BLaER1 treated with 17β-estradiol and CSF1 and Interleukin-3, amounts not matched to agents 10 nM and 100 nM (cell line): Measurements from ENCODE around the gene ZC3H12C.

Experiments
- H3K27ac ChIP-seq, 11 experiments: shearing (Covaris generic); formaldehyde crosslinking; 2 replicates each; pipeline ENCODE4 v1.8.1; 2022
- H3K27me3 ChIP-seq, 11 experiments: shearing (Covaris generic); formaldehyde crosslinking; 2 replicates each; pipeline ENCODE4 v1.8.1; 2022
- H3K36me3 ChIP-seq, 11 experiments: shearing (Covaris generic); formaldehyde crosslinking; 2 replicates each; pipeline ENCODE4 v1.8.1; 2022
- H3K4me1 ChIP-seq, 10 experiments: shearing (Covaris generic); formaldehyde crosslinking; 2 replicates each; pipeline ENCODE4 v1.8.1; 2022
- H3K4me2 ChIP-seq, 11 experiments: shearing (Covaris generic); formaldehyde crosslinking; 2 replicates each; pipeline ENCODE4 v1.8.1; 2022
- H3K4me3 ChIP-seq, 10 experiments: shearing (Covaris generic); formaldehyde crosslinking; 2 replicates each; pipeline ENCODE4 v1.8.1; 2022
- H3K9ac ChIP-seq, 11 experiments: shearing (Covaris generic); formaldehyde crosslinking; 2 replicates each; pipeline ENCODE4 v1.8.1; 2022
- H3K9me3 ChIP-seq, 11 experiments: shearing (Covaris generic); formaldehyde crosslinking; replicated peaks in 1 of 11; 2 replicates each; pipeline ENCODE4 v1.8.1; 2022
- H4K20me1 ChIP-seq, 11 experiments: shearing (Covaris generic); formaldehyde crosslinking; 2 replicates each; pipeline ENCODE4 v1.8.1; 2022
- Cebpa-rat ChIP-seq, 11 experiments: shearing (Covaris generic); IDR thresholded peaks; 2 replicates each; pipeline ENCODE4 v1.8.1; 2022

Gene ZC3H12C

DNA sequence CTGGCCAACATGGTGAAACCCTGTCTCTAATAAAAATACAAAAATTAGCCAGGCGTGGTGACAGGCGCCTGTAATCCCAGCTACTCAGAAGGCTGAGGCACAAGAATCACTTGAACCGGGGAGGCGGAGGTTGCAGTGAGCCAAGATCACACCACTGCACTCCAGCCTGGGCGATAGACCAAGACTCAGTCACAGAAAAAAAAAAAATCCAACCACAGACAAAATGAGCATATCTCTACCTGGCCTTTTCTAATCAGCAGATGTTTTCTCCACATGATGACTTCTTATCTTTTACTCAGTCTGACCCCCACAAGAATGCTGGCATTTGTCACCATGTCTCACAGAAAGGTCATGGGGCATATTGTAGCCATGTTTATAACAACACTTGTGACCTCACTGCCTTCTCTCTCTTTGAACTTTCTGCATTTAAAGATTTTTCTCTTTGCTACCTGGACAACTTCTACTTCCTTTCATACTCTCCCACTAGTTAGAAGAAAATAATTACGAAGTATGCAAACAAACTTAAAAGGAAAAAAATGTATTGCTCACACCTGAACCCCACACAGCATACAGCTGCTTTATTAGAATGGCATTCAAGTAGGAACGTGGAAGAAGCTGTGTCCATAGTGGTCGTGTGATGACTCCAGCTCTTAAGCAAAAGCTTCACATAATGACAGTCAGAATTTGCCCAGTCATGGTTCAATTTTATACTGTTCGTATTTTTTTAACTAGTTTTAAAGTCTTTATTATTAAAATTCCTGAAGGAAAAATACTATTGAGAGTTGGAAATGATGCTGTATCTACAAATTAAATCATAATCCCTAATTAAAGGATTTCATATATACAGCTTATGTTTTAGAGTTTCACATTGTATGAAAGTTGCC is 65.4 kb downstream of the ZC3H12C start:
- no peaks in the 10 kb centered on the region for H3K9me3 ChIP-seq
- H3K4me2 ChIP-seq: no peak overlapping the region
- no peak overlapping the region for H3K9ac ChIP-seq
- no peaks in the 10 kb centered on the region for H4K20me1 ChIP-seq
- H3K36me3 ChIP-seq: peaks cover 25 to 87% (median 71%) of the 10 kb centered on the region in 11 experiments; a peak in 21 of 22 replicates
- H3K4me3 ChIP-seq: no peak overlapping the region
- no peaks in the 10 kb centered on the region for H3K27me3 ChIP-seq
- H3K4me1 ChIP-seq: peaks cover 0 to 5% (median 0%) of the 10 kb centered on the region in 10 experiments; a peak in 1 of 20 replicates
- H3K27ac ChIP-seq: no peak overlapping the region
- no peak for TF ChIP-seq Cebpa-rat (IDR thresholded peaks at IDR 0.05)

DNA sequence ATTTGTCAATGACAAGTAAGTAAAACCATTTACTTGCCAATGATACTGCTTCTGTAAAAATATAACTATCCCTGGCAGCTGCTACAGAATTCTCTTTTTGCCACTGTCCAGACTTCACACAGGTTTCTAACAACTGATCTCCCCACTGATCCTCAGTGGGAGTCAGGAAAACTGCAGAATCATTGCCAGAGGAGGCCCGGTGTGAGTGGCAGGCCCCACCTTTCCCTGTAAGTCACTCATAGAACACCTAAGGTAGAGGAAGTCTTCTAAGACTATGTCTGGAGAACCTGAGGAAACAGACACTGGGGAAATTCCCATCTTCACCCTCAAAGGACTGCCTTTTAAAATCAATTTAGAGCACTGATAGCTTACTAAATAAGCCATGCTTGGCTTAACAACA is 66.3 kb downstream of the ZC3H12C start:
- Histone ChIP-seq H4K20me1 (no peaks in the 10 kb centered on the region), H3K9ac (no peak overlapping the region), H3K4me3 (no peak overlapping the region), H3K36me3 (peaks cover 34 to 88% (median 73%) of the 10 kb centered on the region in 11 experiments), H3K4me1 (peaks cover 0 to 5% (median 0%) of the 10 kb centered on the region in 10 experiments; a peak in 1 of 20 replicates), H3K4me2 (no peak overlapping the region), H3K27me3 (no peaks in the 10 kb centered on the region), H3K27ac (no peak overlapping the region), H3K9me3 (no peaks in the 10 kb centered on the region)
- TF ChIP-seq Cebpa-rat (IDR thresholded peaks at IDR 0.05): no peak

DNA sequence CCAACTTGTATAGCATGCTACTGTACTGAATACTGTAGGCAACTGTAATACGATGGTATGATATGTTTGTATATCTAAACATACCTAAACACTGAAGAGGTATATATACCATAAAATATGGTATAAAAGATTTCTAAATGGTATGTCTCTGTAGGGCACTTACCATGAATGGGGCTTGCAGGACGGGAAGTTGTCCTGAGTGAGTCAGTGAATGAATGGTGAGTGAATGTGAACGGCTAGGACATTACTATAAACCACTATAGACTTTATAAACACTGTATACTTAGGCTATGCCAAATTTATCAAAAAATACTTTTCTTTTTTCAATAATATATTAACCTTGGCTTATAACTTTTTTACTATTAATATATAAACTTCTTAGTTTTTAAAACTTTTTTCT is 66.8 kb downstream of the ZC3H12C start:
- Histone ChIP-seq H3K27me3 (no peaks in the 10 kb centered on the region), H3K9me3 (no peaks in the 10 kb centered on the region), H3K4me1 (peaks cover 0 to 3% (median 0%) of the 10 kb centered on the region in 10 experiments; a peak in 1 of 20 replicates), H3K4me3 (no peak overlapping the region), H3K9ac (no peak overlapping the region), H4K20me1 (no peaks in the 10 kb centered on the region), H3K36me3 (peaks cover 39 to 91% (median 76%) of the 10 kb centered on the region in 11 experiments), H3K27ac (no peak overlapping the region), H3K4me2 (no peak overlapping the region)
- TF ChIP-seq Cebpa-rat (IDR thresholded peaks at IDR 0.05): no peak

DNA sequence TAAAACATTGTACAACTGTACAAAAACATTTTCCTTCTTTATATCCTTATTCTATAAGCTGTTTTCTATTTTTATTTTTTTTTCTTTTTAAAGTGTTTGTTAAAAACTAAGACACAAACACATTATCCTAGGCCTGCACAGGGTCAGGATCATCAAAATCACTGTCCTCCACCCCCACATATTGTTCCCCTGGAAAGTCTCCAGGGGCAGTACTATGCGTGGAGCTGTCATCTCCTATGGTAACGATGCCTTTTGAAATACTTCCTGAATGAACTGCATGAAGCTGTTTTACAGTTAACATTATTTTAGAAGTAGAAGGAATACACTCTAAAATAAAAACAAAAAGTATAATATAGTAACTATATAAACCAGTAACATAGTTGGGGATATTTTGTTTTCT is 67.2 kb downstream of the ZC3H12C start:
- Histone ChIP-seq H3K27ac (no peak overlapping the region), H3K9me3 (no peaks in the 10 kb centered on the region), H3K9ac (no peak overlapping the region), H3K4me3 (no peak overlapping the region), H4K20me1 (no peaks in the 10 kb centered on the region), H3K36me3 (peaks cover 43 to 91% (median 76%) of the 10 kb centered on the region in 11 experiments), H3K27me3 (no peaks in the 10 kb centered on the region), H3K4me1 (no peaks in the 10 kb centered on the region), H3K4me2 (no peak overlapping the region)
- no peak for TF ChIP-seq Cebpa-rat (IDR thresholded peaks at IDR 0.05)

DNA sequence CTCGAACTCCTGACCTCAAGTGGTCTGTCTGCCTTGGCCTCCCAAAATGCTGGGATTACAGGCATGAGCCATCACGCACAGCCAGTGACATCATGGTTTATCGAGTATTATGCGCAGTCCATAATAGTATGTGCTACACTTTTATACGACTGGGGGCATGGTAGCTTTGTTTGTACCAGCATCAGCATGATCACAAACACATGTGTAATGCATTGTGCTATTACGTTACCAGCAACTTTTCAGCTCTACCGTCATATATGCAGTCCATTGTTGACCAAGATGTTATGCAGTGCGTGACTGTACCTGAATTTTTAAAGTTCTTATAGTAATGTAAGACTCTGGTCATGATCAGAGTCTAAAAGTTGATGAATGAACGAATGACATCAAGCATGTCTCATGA is 67.9 kb downstream of the ZC3H12C start:
- no peak overlapping the region for H3K4me3 ChIP-seq
- H3K4me1 ChIP-seq: no peaks in the 10 kb centered on the region
- H3K4me2 ChIP-seq: no peak overlapping the region
- H3K9ac ChIP-seq: no peak overlapping the region
- H4K20me1 ChIP-seq: no peaks in the 10 kb centered on the region
- no peak overlapping the region for H3K27ac ChIP-seq
- H3K9me3 ChIP-seq: no peaks in the 10 kb centered on the region
- peaks cover 43 to 97% (median 76%) of the 10 kb centered on the region in 11 experiments for H3K36me3 ChIP-seq
- no peak for TF ChIP-seq Cebpa-rat (IDR thresholded peaks at IDR 0.05)
- no peaks in the 10 kb centered on the region for H3K27me3 ChIP-seq

DNA sequence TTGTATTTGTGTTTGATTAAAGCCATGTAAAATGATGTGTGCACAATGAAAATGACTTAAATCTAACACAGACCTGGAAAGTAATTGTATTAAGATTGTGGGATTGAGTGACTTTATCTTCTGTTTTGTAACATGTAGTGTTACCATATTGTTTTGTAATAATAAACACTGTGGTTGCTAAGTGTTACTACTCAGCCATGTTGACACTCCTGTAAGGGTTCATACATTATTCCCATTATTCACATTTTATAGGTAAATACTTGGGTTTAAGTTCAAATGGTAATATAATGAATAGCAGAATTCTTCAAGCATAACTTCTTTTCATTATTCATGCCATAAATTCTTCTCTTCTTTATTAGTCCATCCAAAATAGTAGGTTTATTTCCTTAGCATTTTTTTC is 69.0 kb downstream of the ZC3H12C start:
- Histone ChIP-seq H3K36me3 (peaks cover 43 to 94% (median 76%) of the 10 kb centered on the region in 11 experiments), H3K4me3 (no peak overlapping the region), H3K27ac (no peak overlapping the region), H4K20me1 (no peaks in the 10 kb centered on the region), H3K4me1 (no peaks in the 10 kb centered on the region), H3K4me2 (no peak overlapping the region), H3K9ac (no peak overlapping the region), H3K27me3 (no peaks in the 10 kb centered on the region), H3K9me3 (no peaks in the 10 kb centered on the region)
- no peak for TF ChIP-seq Cebpa-rat (IDR thresholded peaks at IDR 0.05)

DNA sequence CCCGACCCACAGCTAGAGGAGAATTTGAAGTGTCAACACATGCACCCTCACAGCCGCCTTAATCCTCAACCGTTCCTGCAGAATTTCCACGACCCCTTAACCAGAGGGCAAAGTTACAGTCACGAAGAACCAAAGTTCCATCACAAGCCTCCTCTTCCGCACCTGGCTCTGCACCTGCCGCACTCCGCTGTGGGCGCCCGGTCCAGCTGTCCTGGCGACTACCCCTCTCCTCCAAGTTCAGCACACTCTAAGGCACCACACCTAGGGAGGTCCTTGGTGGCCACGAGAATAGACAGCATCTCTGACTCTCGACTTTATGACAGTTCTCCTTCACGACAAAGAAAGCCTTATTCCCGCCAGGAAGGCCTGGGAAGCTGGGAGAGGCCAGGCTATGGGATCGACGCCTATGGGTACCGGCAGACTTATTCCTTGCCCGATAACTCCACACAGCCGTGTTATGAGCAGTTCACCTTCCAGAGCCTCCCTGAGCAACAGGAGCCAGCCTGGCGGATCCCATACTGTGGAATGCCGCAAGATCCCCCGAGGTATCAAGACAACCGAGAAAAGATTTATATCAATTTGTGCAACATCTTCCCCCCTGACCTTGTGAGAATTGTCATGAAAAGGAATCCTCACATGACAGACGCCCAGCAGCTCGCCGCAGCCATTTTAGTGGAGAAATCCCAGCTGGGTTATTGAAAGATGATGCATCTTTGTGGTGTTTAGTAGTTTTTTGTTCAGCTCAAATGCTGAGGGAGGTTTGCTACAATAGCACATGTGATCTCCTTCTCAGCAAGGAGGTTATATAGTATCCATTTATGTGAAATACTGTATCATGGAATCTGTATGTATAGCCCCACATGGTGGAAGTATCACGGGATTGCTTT is 72.1 kb downstream of the ZC3H12C start:
- Histone ChIP-seq H4K20me1 (no peaks in the 10 kb centered on the region), H3K27me3 (no peaks in the 10 kb centered on the region), H3K4me2 (no peak overlapping the region), H3K4me1 (no peaks in the 10 kb centered on the region), H3K27ac (no peak overlapping the region), H3K9ac (no peak overlapping the region), H3K4me3 (no peak overlapping the region), H3K36me3 (peaks cover 33 to 63% (median 53%) of the 10 kb centered on the region in 11 experiments), H3K9me3 (no peaks in the 10 kb centered on the region)
- TF ChIP-seq Cebpa-rat (IDR thresholded peaks at IDR 0.05): no peak

DNA sequence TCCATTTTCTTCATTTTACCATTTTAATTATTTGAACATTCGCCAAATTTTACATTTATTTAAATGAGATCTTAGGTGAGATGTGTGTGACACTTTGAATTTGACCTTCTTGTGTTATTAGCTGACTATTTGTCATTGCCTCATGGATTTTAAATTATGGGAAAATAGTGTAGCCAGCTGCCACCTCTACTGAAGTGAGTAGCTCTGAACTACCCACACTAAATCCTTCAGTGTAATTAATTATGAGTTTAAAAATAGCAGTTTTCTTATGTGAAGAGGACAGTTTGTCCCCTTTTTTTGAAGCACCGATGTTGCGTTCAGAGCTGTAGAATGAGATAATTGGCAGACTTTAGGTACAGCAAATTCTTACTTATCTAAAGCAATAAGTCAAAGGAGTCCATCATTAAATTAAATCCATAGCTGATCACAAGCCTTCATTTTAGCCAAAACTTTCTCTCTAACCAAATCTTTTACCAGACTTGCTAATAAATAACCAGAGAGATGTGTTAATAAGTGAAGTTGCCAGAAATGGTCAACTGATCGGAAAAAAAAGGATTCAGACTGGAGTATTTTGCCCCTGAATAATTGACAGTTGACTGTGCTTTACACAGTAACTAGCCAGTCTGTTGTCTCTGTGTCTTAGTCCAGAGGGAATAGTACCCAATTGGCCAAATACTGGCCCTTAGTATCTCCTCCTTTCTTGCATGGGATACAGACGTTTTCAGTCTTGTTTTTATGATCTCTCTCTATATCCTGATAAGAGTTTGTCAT is 75.0 kb downstream of the ZC3H12C start:
- Histone ChIP-seq H3K4me1 (no peaks in the 10 kb centered on the region), H3K36me3 (peaks cover 21 to 35% (median 27%) of the 10 kb centered on the region in 11 experiments), H3K4me3 (no peak overlapping the region), H3K9me3 (no peaks in the 10 kb centered on the region), H3K4me2 (no peak overlapping the region), H3K27ac (no peak overlapping the region), H4K20me1 (no peaks in the 10 kb centered on the region), H3K9ac (no peak overlapping the region), H3K27me3 (no peaks in the 10 kb centered on the region)
- TF ChIP-seq Cebpa-rat (IDR thresholded peaks at IDR 0.05): no peak

DNA sequence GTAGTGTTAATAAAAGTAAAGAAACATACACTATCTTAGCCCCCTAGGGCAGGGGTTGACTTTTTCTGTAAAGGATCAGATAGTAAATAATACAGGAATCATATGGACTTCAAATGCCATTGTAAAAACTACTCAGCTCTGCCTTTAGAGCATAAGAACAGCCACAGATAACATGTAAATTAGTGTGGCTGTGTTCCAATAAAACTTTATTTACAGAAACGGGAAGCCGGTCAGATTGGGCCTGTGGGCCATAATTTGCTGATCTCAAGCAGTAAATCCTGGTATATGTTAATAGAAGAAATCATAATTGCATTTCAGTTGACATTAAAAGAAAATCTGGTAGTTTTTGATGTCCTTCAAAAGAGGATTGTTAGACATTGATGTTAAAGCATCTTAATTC is 76.5 kb downstream of the ZC3H12C start:
- Histone ChIP-seq H3K27me3 (no peaks in the 10 kb centered on the region), H3K4me1 (peaks cover 0 to 10% (median 0%) of the 10 kb centered on the region in 10 experiments; a peak in 4 of 20 replicates), H3K4me2 (no peak overlapping the region), H3K4me3 (no peak overlapping the region), H4K20me1 (no peaks in the 10 kb centered on the region), H3K27ac (no peak overlapping the region), H3K36me3 (peaks cover 7 to 19% (median 13%) of the 10 kb centered on the region in 11 experiments), H3K9me3 (no peaks in the 10 kb centered on the region), H3K9ac (no peak overlapping the region)
- no peak for TF ChIP-seq Cebpa-rat (IDR thresholded peaks at IDR 0.05)
